Bronchial epithelial cell (primary cell): ENCODE data around the gene SCAMP1. TPM values are rescaled to one million over a fixed set of nuclear protein-coding genes. Genes with fewer than 3 reads are reported as not detected.

Experiments
- DNase-seq: peaks from one replicate; pipeline ENCODE4 v3.0.0-alpha.2; 2010; ENCODE audit warnings: low read depth
- FAIRE-seq: peaks from 2 replicates; lab custom pipeline; 2011; peaks lifted over from hg19 to GRCh38; lab: Jason Lieb, UNC
- H3K27me3 ChIP-seq: 2 replicates; pipeline ENCODE4 v1.5.1; 2011; ENCODE audit warnings: low read length; ENCODE audit not compliant: control insufficient read depth, insufficient read depth
- H3K36me3 ChIP-seq: 2 replicates; pipeline ENCODE4 v1.5.1; 2011; ENCODE audit warnings: low read length; ENCODE audit not compliant: control insufficient read depth, insufficient read depth
- H3K4me3 ChIP-seq: 2 replicates; pipeline ENCODE4 v1.5.1; 2011; ENCODE audit warnings: mild to moderate bottlenecking, low read depth, low read length, control low read depth
- CTCF ChIP-seq: IDR thresholded peaks from 2 replicates; pipeline ENCODE4 v1.5.1; 2011; ENCODE audit warnings: mild to moderate bottlenecking, moderate library complexity, low read length, control low read depth, inconsistent platforms; ENCODE audit not compliant: insufficient read depth, severe bottlenecking
- total RNA-seq: library from RNA; depleted of rRNA; stranded (reverse); fragments of >200 nt; gene quantifications from 2 replicates; pipeline ENCODE4 v1.2.1, GENCODE V29; 2014

Gene SCAMP1
- total RNA-seq, 1 donor from 2014 or later, result 58.7 TPM

- H3K4me3 ChIP-seq, result no peak overlapping the region
- H3K27me3 ChIP-seq, result no peaks in the 10 kb centered on the region
- TF ChIP-seq CTCF, result no peak
- H3K36me3 ChIP-seq, result peaks cover 2% of the 10 kb centered on the region
- DNase-seq, result no peak
- no peak for FAIRE-seq
Observed at GRCh38 chr5:78513441-78513840, 153.0 kb downstream of the SCAMP1 start.

GRCh38 chr5:78514427-78515330, 154.3 kb downstream of the SCAMP1 start:
- Histone ChIP-seq H3K27me3 (no peaks in the 10 kb centered on the region), H3K4me3 (no peak overlapping the region), H3K36me3 (peaks cover 2% of the 10 kb centered on the region)
- FAIRE-seq, result no peak
- DNase-seq, result no peak
- no peak for TF ChIP-seq CTCF

- FAIRE-seq, result no peak
- Histone ChIP-seq H3K4me3 (no peak overlapping the region), H3K36me3 (peaks cover 2% of the 10 kb centered on the region), H3K27me3 (no peaks in the 10 kb centered on the region)
- DNase-seq, result no peak
- no peak for TF ChIP-seq CTCF
Observed at GRCh38 chr5:78515670-78516069, 155.3 kb downstream of the SCAMP1 start.

GRCh38 chr5:78518365-78519197, 158.2 kb downstream of the SCAMP1 start:
- FAIRE-seq (no peak), DNase-seq (peak; percentile 87)
- Histone ChIP-seq H3K27me3 (no peaks in the 10 kb centered on the region), H3K4me3 (no peak overlapping the region), H3K36me3 (peaks cover 2% of the 10 kb centered on the region)
- TF ChIP-seq CTCF, result no peak

GRCh38 chr5:78519198-78519941, 159.0 kb downstream of the SCAMP1 start:
- Histone ChIP-seq H3K4me3 (no peak overlapping the region), H3K27me3 (no peaks in the 10 kb centered on the region), H3K36me3 (peaks cover 4% of the 10 kb centered on the region)
- DNase-seq, result peak; percentile 51
- FAIRE-seq, result no peak
- TF ChIP-seq CTCF, result no peak
